Fibroblast of lung (primary cell): ENCODE data around the gene TM9SF1. TPM values are rescaled to one million over a fixed set of nuclear protein-coding genes. Genes with fewer than 3 reads are reported as not detected.

Experiments
- DNase-seq, 2 donors: peaks; one replicate each; pipeline versions ENCODE4 v3.0.0 to v3.0.0-alpha.2; 2010; ENCODE audit warnings: low read depth in 2 of 2
- H2AFZ ChIP-seq: 2 replicates; pipeline ENCODE4 v1.5.1; 2012; ENCODE audit warnings: low read length, control low read depth, inconsistent platforms
- H3K27ac ChIP-seq: 2 replicates; pipeline ENCODE4 v1.5.1; 2011; ENCODE audit warnings: low read length, control low read depth; ENCODE audit not compliant: insufficient read depth
- H3K27me3 ChIP-seq: 2 replicates; pipeline ENCODE4 v1.5.1; 2011; ENCODE audit warnings: mild to moderate bottlenecking, low read length; ENCODE audit not compliant: control insufficient read depth, insufficient read depth
- H3K36me3 ChIP-seq: 2 replicates; pipeline ENCODE4 v1.5.1; 2011; ENCODE audit warnings: low read length; ENCODE audit not compliant: control insufficient read depth, insufficient read depth
- H3K4me1 ChIP-seq: 2 replicates; pipeline ENCODE4 v1.5.1; 2011; ENCODE audit warnings: low read length; ENCODE audit not compliant: control insufficient read depth, insufficient read depth; ENCODE audit errors: extremely low read depth
- H3K4me2 ChIP-seq: 2 replicates; pipeline ENCODE4 v1.5.1; 2011; ENCODE audit warnings: low read length, control low read depth; ENCODE audit not compliant: insufficient read depth; ENCODE audit errors: extremely low read depth
- H3K4me3 ChIP-seq, 4 experiments: fragments of 200-600 bp in 1 of 4; sonication (generic) in 1 of 4; replicated peaks in 1 of 4; 2 replicates each; pipeline ENCODE4 v1.5.1; 2011 to 2016; ENCODE audit warnings: low read length in 4 of 4, low read depth in 3 of 4, mild to moderate bottlenecking in 3 of 4, control low read depth in 2 of 4, inconsistent platforms in 1 of 4, mixed read lengths in 1 of 4; ENCODE audit not compliant: insufficient read depth in 1 of 4; ENCODE audit errors: control extremely low read depth in 1 of 4
- H3K79me2 ChIP-seq: 2 replicates; pipeline ENCODE4 v1.5.1; 2012; ENCODE audit warnings: mild to moderate bottlenecking, low read length, inconsistent platforms; ENCODE audit not compliant: control insufficient read depth, insufficient read depth
- H3K9ac ChIP-seq: 2 replicates; pipeline ENCODE4 v1.5.1; 2011; ENCODE audit warnings: mild to moderate bottlenecking, low read length, control low read depth; ENCODE audit not compliant: insufficient read depth
- H3K9me3 ChIP-seq: 2 replicates; pipeline ENCODE4 v1.5.1; 2012; ENCODE audit warnings: low read depth, low read length; ENCODE audit not compliant: control insufficient read depth, insufficient read depth
- H4K20me1 ChIP-seq: 2 replicates; pipeline ENCODE4 v1.5.1; 2011; ENCODE audit warnings: low read length; ENCODE audit not compliant: control insufficient read depth, insufficient read depth; ENCODE audit errors: extremely low read depth
- CTCF ChIP-seq, 2 donors: IDR thresholded peaks in 1 of 2; conservative IDR thresholded peaks in 1 of 2; 1 replicate in 1 of 2; 2 replicates in 1 of 2; pipeline ENCODE4 v1.5.1; 2011 to 2012; ENCODE audit warnings: low read length in 2 of 2, control low read depth in 1 of 2, inconsistent platforms in 1 of 2, low read depth in 1 of 2, mild to moderate bottlenecking in 1 of 2
- EZH2 ChIP-seq: IDR thresholded peaks from 2 replicates; pipeline ENCODE4 v1.5.1; 2012; ENCODE audit warnings: low read length, control low read depth, mild to moderate bottlenecking; ENCODE audit errors: missing control alignments
- polyA plus RNA-seq, 2 donors: library from polyadenylated mRNA; depleted of rRNA in 1 of 2; stranded (reverse) in 1 of 2; unstranded in 1 of 2; fragments of >200 nt; gene quantifications; 2 replicates each; pipeline ENCODE4 v1.2.1, GENCODE V29; 2011 to 2012; ENCODE audit warnings: missing spikeins in 1 of 2
- total RNA-seq: library from RNA; depleted of rRNA; stranded (reverse); fragments of >200 nt; gene quantifications from 2 replicates; pipeline ENCODE4 v1.2.1, GENCODE V29; 2014

TM9SF1 gene
- total and polyA plus RNA-seq, 2 donors (not counting 1 experiment from before 2014, with no cell fraction given): 61.6 to 65.1 TPM

DNA sequence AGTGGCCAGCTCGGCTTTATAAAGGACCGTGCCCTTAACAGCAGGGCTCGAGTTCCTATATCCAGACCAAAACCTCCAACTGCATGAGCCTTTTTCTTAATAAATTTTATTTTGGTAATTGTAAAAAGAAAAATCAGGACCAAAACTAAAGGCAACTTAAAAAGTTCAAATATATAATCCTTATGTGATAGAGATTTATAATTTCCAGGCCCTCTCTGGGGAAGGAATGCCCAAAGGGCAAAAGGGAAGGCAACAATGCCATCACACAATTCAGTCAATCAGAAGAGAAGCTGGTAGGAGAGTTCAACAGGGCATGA is 6.2 kb downstream of the TM9SF1 start:
- Histone ChIP-seq H3K79me2 (peaks cover 14% of the 10 kb centered on the region), H3K9ac (peak overlapping the region; percentile 10), H3K27me3 (no peaks in the 10 kb centered on the region), H3K27ac (peak overlapping the region; percentile 86), H4K20me1 (no peaks in the 10 kb centered on the region), H3K4me1 (peaks cover 4% of the 10 kb centered on the region), H3K36me3 (peaks cover 27% of the 10 kb centered on the region), H3K9me3 (no peaks in the 10 kb centered on the region), H2AFZ (no peak overlapping the region), H3K4me3 (peak overlapping the region in 2 of 4 experiments; percentile 23 to 84), H3K4me2 (peak overlapping the region; percentile 97)
- DNase-seq: no peak
- TF ChIP-seq EZH2: no peak
- no peak for TF ChIP-seq CTCF (conservative IDR thresholded peaks at IDR 0.05 in 1 of 2, IDR thresholded peaks at IDR 0.05 in 1 of 2; ENCODE audit: low read depth in 1 of 2, low read length in 2 of 2)

- peaks cover 14% of the 10 kb centered on the region for H3K79me2 ChIP-seq
- no peaks in the 10 kb centered on the region for H3K27me3 ChIP-seq
- peak within 1 kb of the TSS; percentile 54 for H2AFZ ChIP-seq
- peak within 1 kb of the TSS; percentile 78 to 87 (median 82) for H3K4me3 ChIP-seq
- H3K4me1 ChIP-seq: peaks cover 4% of the 10 kb centered on the region
- DNase-seq: peak; percentile 98 to 99
- H3K9ac ChIP-seq: peak within 1 kb of the TSS; percentile 80
- H3K9me3 ChIP-seq: no peaks in the 10 kb centered on the region
- H3K36me3 ChIP-seq: peaks cover 29% of the 10 kb centered on the region
- H3K4me2 ChIP-seq: peak within 1 kb of the TSS; percentile 97
- peak within 1 kb of the TSS; percentile 86 for H3K27ac ChIP-seq
- no peak for TF ChIP-seq CTCF (conservative IDR thresholded peaks at IDR 0.05 in 1 of 2, IDR thresholded peaks at IDR 0.05 in 1 of 2; ENCODE audit: low read depth in 1 of 2, low read length in 2 of 2)
- no peak for TF ChIP-seq EZH2
- H4K20me1 ChIP-seq: no peaks in the 10 kb centered on the region
These were observed 6.8 kb downstream of the TM9SF1 start, which contains the start of gene IPO4 for GRCh38 chr14:24188251-24189058. Gene IPO4 (minus strand): TSS chr14:24188816. CDS start chr14:24188787, 29 bp downstream.

GRCh38 chr14:24187539-24187915 is 7.7 kb downstream of the TM9SF1 start:
- Histone ChIP-seq H3K4me2 (peak overlapping the region; percentile 97), H4K20me1 (no peaks in the 10 kb centered on the region), H3K4me1 (peaks cover 4% of the 10 kb centered on the region), H2AFZ (no peak overlapping the region), H3K4me3 (peak overlapping the region; percentile 78 to 87 (median 82)), H3K27ac (no peak overlapping the region), H3K9me3 (no peaks in the 10 kb centered on the region), H3K9ac (no peak overlapping the region), H3K79me2 (peaks cover 10% of the 10 kb centered on the region), H3K27me3 (no peaks in the 10 kb centered on the region), H3K36me3 (peaks cover 25% of the 10 kb centered on the region)
- no peak for DNase-seq
- no peak for TF ChIP-seq CTCF (conservative IDR thresholded peaks at IDR 0.05 in 1 of 2, IDR thresholded peaks at IDR 0.05 in 1 of 2; ENCODE audit: low read depth in 1 of 2, low read length in 2 of 2)
- no peak for TF ChIP-seq EZH2
